ENCODE results near the gene TRHDE. TPM values are rescaled to one million over a fixed set of nuclear protein-coding genes. Genes with fewer than 3 reads are reported as not detected.

TRHDE gene
- total and polyA plus RNA-seq, 2 donors (not counting 3 experiments of a cell fraction or from before 2014, with no cell fraction given): not detected

GRCh38 chr12:72677139-72677538 is 405.0 kb downstream of the TRHDE start:
- Histone ChIP-seq H3K27ac (ENCODE audit: insufficient read depth, low read depth, low read length) (no peak overlapping the region), H3K27me3 (ENCODE audit: control insufficient read depth in 2 of 2, insufficient read depth in 2 of 2, low read length in 2 of 2) (no peaks in the 10 kb centered on the region), H3K79me2 (ENCODE audit: control insufficient read depth, insufficient read depth, low read length) (no peaks in the 10 kb centered on the region), H3K9me3 (replicated peaks; ENCODE audit: control insufficient read depth, insufficient read depth, low read length) (no peaks in the 10 kb centered on the region), H4K20me1 (replicated peaks; ENCODE audit: control insufficient read depth, extremely low read depth, insufficient read depth, low read length) (no peaks in the 10 kb centered on the region), H3K9me1 (replicated peaks; ENCODE audit: control insufficient read depth, extremely low read depth, insufficient read depth, low read length) (no peaks in the 10 kb centered on the region), H3K4me3 (replicated peaks in 1 of 3; ENCODE audit: insufficient read depth in 1 of 3, low read depth in 1 of 3, low read length in 3 of 3) (no peak overlapping the region), H2AFZ (ENCODE audit: low read depth, low read length) (no peak overlapping the region), H3K4me2 (ENCODE audit: insufficient read depth, low read length) (no peak overlapping the region), H3K36me3 (ENCODE audit: control insufficient read depth in 2 of 2, extremely low read depth in 1 of 2, insufficient read depth in 2 of 2, low read length in 2 of 2) (no peaks in the 10 kb centered on the region), H3K4me1 (ENCODE audit: control insufficient read depth, extremely low read depth, insufficient read depth, low read length) (no peaks in the 10 kb centered on the region), H3K9ac (replicated peaks; ENCODE audit: extremely low read depth, insufficient read depth, low read length) (no peak overlapping the region)
- DNase-seq (ENCODE audit: low read depth, low spot score): no peak
- no TSS peak for BruUV-seq (replicated peaks)
- CTCF ChIA-PET: no interaction called here
- TF ChIP-seq EZH2 (IDR thresholded peaks at IDR 0.05; ENCODE audit: borderline replicate concordance, low read depth, low read length, severe bottlenecking) (no peak), FOS (IDR thresholded peaks at IDR 0.05; ENCODE audit: borderline replicate concordance, insufficient read depth, low read length) (no peak), JUN (IDR thresholded peaks at IDR 0.05; ENCODE audit: borderline replicate concordance, insufficient read depth, insufficient read length, low read depth) (no peak), POLR2AphosphoS5 (IDR thresholded peaks at IDR 0.05; ENCODE audit: insufficient read depth, low read depth, low read length) (no peak), POLR2A (IDR thresholded peaks at IDR 0.05; ENCODE audit: low read depth, low read length) (no peak)
- TF ChIP-seq, protein P1, sequence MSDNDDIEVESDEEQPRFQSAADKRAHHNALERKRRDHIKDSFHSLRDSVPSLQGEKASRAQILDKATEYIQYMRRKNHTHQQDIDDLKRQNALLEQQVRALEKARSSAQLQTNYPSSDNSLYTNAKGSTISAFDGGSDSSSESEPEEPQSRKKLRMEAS (IDR thresholded peaks at IDR 0.05; ENCODE audit: insufficient read depth, insufficient read length): no peak
- POLR2A ChIA-PET: no interaction called here
- intact Hi-C loops (cut with micrococcal nuclease) (no loop called here), dilution Hi-C loops (cut with MboI; ENCODE audit: extremely low pct_ligation_motif_present, low sequenced_read_pairs) (no loop called here)
- FAIRE-seq: no peak

- Histone ChIP-seq H3K9me3 (replicated peaks; ENCODE audit: control insufficient read depth, insufficient read depth, low read length) (no peaks in the 10 kb centered on the region), H3K36me3 (ENCODE audit: control insufficient read depth in 2 of 2, extremely low read depth in 1 of 2, insufficient read depth in 2 of 2, low read length in 2 of 2) (no peaks in the 10 kb centered on the region), H3K27me3 (ENCODE audit: control insufficient read depth in 2 of 2, insufficient read depth in 2 of 2, low read length in 2 of 2) (no peaks in the 10 kb centered on the region), H4K20me1 (replicated peaks; ENCODE audit: control insufficient read depth, extremely low read depth, insufficient read depth, low read length) (no peaks in the 10 kb centered on the region), H3K79me2 (ENCODE audit: control insufficient read depth, insufficient read depth, low read length) (no peaks in the 10 kb centered on the region), H3K9ac (replicated peaks; ENCODE audit: extremely low read depth, insufficient read depth, low read length) (no peak overlapping the region), H3K4me1 (ENCODE audit: control insufficient read depth, extremely low read depth, insufficient read depth, low read length) (no peaks in the 10 kb centered on the region), H2AFZ (ENCODE audit: low read depth, low read length) (no peak overlapping the region), H3K27ac (ENCODE audit: insufficient read depth, low read depth, low read length) (no peak overlapping the region), H3K4me3 (replicated peaks in 1 of 3; ENCODE audit: insufficient read depth in 1 of 3, low read depth in 1 of 3, low read length in 3 of 3) (no peak overlapping the region), H3K4me2 (ENCODE audit: insufficient read depth, low read length) (no peak overlapping the region), H3K9me1 (replicated peaks; ENCODE audit: control insufficient read depth, extremely low read depth, insufficient read depth, low read length) (no peaks in the 10 kb centered on the region)
- FAIRE-seq (no peak), DNase-seq (ENCODE audit: low read depth, low spot score) (no peak)
- dilution Hi-C loops (cut with MboI; ENCODE audit: extremely low pct_ligation_motif_present, low sequenced_read_pairs): no loop called here
- ChIA-PET POLR2A (no interaction called here), CTCF (no interaction called here)
- intact Hi-C loops (cut with micrococcal nuclease): no loop called here
- TF ChIP-seq, protein P1 (IDR thresholded peaks at IDR 0.05; ENCODE audit: insufficient read depth, insufficient read length): no peak
- BruUV-seq (replicated peaks): no TSS peak
These were observed 405.7 kb downstream of the TRHDE start for GRCh38 chr12:72677846-72678245.
